Measurements from ENCODE around the gene PKP3.

DNA sequence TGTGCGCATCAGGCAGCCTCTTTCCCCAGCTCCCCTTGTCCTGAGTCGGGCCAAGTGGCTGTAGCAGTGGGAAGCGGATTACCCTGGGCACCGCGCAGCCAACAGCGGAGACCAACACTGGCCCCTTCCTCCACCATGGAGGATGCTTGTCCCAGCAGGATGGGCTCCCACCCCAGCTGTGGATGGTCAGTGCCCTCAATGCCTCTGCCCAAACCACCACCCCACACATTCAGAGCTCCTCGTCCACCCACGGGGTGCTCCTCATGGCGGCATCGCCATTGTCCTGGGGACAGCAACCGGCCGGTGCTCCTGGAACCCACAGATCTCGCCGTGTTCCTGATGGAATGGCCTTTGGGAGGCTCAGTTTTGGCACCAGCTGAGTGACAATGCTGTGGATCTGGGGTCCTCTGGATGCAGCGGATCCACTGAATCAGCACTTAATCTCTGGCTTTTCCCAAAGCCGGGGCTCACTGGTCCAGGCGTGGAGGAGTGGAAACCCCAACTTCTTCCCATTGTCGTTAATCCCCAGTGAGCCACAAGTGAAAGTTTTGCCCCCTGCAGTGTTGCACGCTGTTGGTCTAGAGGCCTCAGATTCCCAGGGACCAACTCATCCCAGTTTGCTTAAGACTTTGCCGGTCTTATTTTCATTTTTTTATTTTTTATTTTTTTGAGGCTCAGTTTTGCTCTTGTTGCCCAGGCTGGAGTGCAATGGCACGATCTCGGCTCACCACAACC, 28.9 kb upstream of the PKP3 start:
- TF ChIP-seq, protein P1, sequence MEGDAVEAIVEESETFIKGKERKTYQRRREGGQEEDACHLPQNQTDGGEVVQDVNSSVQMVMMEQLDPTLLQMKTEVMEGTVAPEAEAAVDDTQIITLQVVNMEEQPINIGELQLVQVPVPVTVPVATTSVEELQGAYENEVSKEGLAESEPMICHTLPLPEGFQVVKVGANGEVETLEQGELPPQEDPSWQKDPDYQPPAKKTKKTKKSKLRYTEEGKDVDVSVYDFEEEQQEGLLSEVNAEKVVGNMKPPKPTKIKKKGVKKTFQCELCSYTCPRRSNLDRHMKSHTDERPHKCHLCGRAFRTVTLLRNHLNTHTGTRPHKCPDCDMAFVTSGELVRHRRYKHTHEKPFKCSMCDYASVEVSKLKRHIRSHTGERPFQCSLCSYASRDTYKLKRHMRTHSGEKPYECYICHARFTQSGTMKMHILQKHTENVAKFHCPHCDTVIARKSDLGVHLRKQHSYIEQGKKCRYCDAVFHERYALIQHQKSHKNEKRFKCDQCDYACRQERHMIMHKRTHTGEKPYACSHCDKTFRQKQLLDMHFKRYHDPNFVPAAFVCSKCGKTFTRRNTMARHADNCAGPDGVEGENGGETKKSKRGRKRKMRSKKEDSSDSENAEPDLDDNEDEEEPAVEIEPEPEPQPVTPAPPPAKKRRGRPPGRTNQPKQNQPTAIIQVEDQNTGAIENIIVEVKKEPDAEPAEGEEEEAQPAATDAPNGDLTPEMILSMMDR (IDR thresholded peaks at IDR 0.05; ENCODE audit: low read length) = no peak
- TF ChIP-seq EZH2phosphoT487 (IDR thresholded peaks at IDR 0.05; ENCODE audit: low read length) = no peak
- no peak for TF ChIP-seq EZH2 (optimal IDR thresholded peaks at IDR 0.05; ENCODE audit: low read depth, low read length)
